ENCODE results near the gene IL20. TPM values are rescaled to one million over a fixed set of nuclear protein-coding genes. Genes with fewer than 3 reads are reported as not detected.

The IL20 gene, protein sequence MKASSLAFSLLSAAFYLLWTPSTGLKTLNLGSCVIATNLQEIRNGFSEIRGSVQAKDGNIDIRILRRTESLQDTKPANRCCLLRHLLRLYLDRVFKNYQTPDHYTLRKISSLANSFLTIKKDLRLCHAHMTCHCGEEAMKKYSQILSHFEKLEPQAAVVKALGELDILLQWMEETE
- not detected for polyA plus RNA-seq (2012; ENCODE audit: low read depth, missing spikeins)

GRCh38 chr1:206864939-206865671 is at the start of gene IL20:
IL20 (plus strand) TSS chr1:206865623; CDS start chr1:206865853, 230 bp downstream.
- TF ChIP-seq POLR2AphosphoS5 (IDR thresholded peaks at IDR 0.05; ENCODE audit: low read depth, low read length): no peak
- no peak for TF ChIP-seq PAX5 (IDR thresholded peaks at IDR 0.05; ENCODE audit: insufficient read depth, low read length, severe bottlenecking)
- no peak for TF ChIP-seq SPI1 (IDR thresholded peaks at IDR 0.05; ENCODE audit: low read depth, low read length)
- no peak for TF ChIP-seq TAF1 (IDR thresholded peaks at IDR 0.05; ENCODE audit: low read depth, low read length)
- no peak for TF ChIP-seq POU2F2 (IDR thresholded peaks at IDR 0.05; ENCODE audit: low read depth, low read length)
- TF ChIP-seq POLR2A (IDR thresholded peaks at IDR 0.05; ENCODE audit: low read depth, low read length): no peak
- FAIRE-seq: peak; percentile 90
- peak; percentile 25 for DNase-seq (ENCODE audit: insufficient read length, low spot score)

DNA sequence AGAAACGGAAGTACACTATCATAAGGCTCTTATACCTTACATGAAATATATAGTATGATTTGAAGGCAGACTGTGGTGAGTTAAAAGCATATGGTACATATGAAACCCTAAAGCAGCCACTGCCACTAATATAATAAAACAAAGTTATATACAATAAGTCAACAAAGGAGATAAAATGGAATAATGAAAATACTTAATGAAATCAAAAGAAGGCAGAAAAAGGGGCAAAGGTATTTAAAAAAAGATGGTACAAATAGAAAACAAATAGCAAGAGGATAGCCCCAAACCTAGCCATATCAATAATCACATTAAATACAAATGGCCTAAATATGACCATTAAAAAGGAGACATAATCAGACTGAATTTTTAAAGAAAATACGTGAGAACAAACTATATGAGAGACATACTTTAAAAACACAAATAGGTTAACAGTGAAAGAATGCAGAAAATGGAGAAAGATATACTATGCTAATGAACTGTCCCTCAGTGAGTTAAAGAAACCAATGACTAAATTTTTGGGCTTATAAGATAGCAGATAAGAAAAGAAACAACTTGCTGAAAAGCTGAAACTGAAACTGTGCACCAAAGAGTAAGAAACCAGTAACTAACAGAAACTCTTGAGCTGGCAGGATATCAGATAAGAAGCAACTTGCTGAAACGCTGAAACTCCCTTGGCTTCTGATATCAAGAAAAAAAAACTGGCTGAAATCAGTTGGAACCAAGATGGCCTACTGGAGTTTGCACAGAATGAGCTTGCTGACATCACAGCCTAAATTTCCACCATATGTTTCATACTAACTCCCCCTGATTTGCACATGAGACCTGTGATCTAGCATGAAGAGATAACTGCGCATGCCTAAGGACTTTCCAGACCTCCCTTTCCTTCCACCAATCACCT is 48.8 kb upstream of the IL20 start:
- TF ChIP-seq POU2F2 (IDR thresholded peaks at IDR 0.05; ENCODE audit: low read depth, low read length) (no peak), POLR2A (IDR thresholded peaks at IDR 0.05; ENCODE audit: low read depth, low read length) (no peak), SPI1 (IDR thresholded peaks at IDR 0.05; ENCODE audit: low read depth, low read length) (no peak), TAF1 (IDR thresholded peaks at IDR 0.05; ENCODE audit: low read depth, low read length) (no peak)
- DNase-seq (ENCODE audit: insufficient read length, low spot score) (no peak), FAIRE-seq (peak; percentile 80)

GRCh38 chr1:206821493-206821892 is 43.9 kb upstream of the IL20 start:
- no peak for TF ChIP-seq POLR2A (IDR thresholded peaks at IDR 0.05; ENCODE audit: low read depth, low read length)
- FAIRE-seq: no peak
- no peak for DNase-seq (ENCODE audit: insufficient read length, low spot score)

GRCh38 chr1:206823727-206824126 is 41.7 kb upstream of the IL20 start:
- DNase-seq (ENCODE audit: insufficient read length, low spot score) (no peak), FAIRE-seq (no peak)
- TF ChIP-seq SPI1 (IDR thresholded peaks at IDR 0.05; ENCODE audit: low read depth, low read length) (no peak), PAX5 (IDR thresholded peaks at IDR 0.05; ENCODE audit: insufficient read depth, low read length, severe bottlenecking) (no peak), POU2F2 (IDR thresholded peaks at IDR 0.05; ENCODE audit: low read depth, low read length) (no peak), POLR2AphosphoS5 (IDR thresholded peaks at IDR 0.05; ENCODE audit: low read depth, low read length) (no peak), POLR2A (IDR thresholded peaks at IDR 0.05; ENCODE audit: low read depth, low read length) (no peak), TAF1 (IDR thresholded peaks at IDR 0.05; ENCODE audit: low read depth, low read length) (no peak)

DNA sequence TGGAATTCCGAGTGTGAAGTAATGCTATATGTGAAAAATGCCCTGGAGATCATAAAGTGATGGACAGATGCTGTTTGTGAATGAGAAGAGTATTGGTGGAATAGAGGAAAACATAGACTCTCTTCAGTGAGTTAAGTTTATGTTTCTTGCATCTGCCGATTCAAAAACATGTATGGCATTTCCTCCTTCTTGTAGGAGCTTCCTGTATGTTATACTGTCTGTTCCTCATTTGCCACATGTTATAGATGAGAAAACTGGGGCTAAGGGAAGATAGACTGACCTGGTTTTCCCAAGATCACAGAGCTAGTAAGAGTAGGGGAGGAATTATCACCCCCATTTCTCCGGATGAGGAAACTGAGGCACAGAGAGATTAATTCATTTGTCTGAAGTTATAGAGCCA is 41.1 kb upstream of the IL20 start:
- DNase-seq (ENCODE audit: insufficient read length, low spot score) (no peak), FAIRE-seq (no peak)
- TF ChIP-seq POU2F2 (IDR thresholded peaks at IDR 0.05; ENCODE audit: low read depth, low read length): no peak
- peak; percentile 80 for TF ChIP-seq SPI1 (IDR thresholded peaks at IDR 0.05; ENCODE audit: low read depth, low read length)
- no peak for TF ChIP-seq PAX5 (IDR thresholded peaks at IDR 0.05; ENCODE audit: insufficient read depth, low read length, severe bottlenecking)
- no peak for TF ChIP-seq POLR2A (IDR thresholded peaks at IDR 0.05; ENCODE audit: low read depth, low read length)

- FAIRE-seq: no peak
- TF ChIP-seq POLR2AphosphoS5 (IDR thresholded peaks at IDR 0.05; ENCODE audit: low read depth, low read length) (no peak), POLR2A (IDR thresholded peaks at IDR 0.05; ENCODE audit: low read depth, low read length) (no peak), TAF1 (IDR thresholded peaks at IDR 0.05; ENCODE audit: low read depth, low read length) (no peak), SPI1 (IDR thresholded peaks at IDR 0.05; ENCODE audit: low read depth, low read length) (no peak), POU2F2 (IDR thresholded peaks at IDR 0.05; ENCODE audit: low read depth, low read length) (no peak)
- DNase-seq (ENCODE audit: insufficient read length, low spot score): no peak
Observed at GRCh38 chr1:206826394-206826793, 39.0 kb upstream of the IL20 start.

DNA sequence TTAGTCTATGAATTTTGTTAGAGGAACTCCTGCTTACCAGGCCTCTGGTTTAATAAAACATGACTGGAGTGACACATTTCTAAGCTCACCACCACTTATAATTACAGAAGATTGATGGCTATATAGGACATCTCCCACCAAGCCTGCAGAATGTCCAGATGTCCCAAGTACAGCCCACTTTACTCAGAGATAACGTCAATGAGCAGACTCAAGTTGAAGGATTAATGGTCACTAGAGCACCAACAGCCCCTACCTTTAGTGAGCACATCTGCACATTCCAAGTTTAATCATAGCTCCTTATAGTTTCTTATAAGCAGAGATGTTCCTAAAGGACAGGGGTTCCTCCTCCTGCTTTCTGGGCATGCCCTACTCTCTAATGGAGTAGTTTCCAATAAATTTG is 37.4 kb upstream of the IL20 start:
- FAIRE-seq (no peak), DNase-seq (ENCODE audit: insufficient read length, low spot score) (no peak)
- no peak for TF ChIP-seq PAX5 (IDR thresholded peaks at IDR 0.05; ENCODE audit: insufficient read depth, low read length, severe bottlenecking)
- TF ChIP-seq TAF1 (IDR thresholded peaks at IDR 0.05; ENCODE audit: low read depth, low read length): no peak
- no peak for TF ChIP-seq POLR2A (IDR thresholded peaks at IDR 0.05; ENCODE audit: low read depth, low read length)
- no peak for TF ChIP-seq POU2F2 (IDR thresholded peaks at IDR 0.05; ENCODE audit: low read depth, low read length)
- no peak for TF ChIP-seq SPI1 (IDR thresholded peaks at IDR 0.05; ENCODE audit: low read depth, low read length)
- no peak for TF ChIP-seq POLR2AphosphoS5 (IDR thresholded peaks at IDR 0.05; ENCODE audit: low read depth, low read length)

DNA sequence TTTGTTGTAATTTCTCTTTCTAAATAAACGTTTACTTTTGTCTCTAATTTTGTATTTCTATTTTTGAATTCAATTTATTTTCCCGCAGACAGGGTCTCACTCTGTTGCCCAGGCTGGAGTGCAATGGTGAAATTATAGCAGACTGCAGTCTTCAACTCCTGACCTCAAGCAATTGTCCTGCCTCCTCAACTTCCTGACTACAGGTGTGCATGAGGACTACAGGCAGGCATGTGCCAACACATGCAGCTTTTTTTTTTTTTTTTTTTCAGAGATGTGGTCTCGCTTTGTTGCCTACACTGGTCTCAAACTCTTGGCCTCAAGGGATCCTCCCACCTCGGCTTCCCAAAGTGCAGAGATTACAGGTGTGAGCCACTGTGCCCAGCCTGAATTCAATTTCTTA is 36.7 kb upstream of the IL20 start:
- no peak for DNase-seq (ENCODE audit: insufficient read length, low spot score)
- no peak for TF ChIP-seq POU2F2 (IDR thresholded peaks at IDR 0.05; ENCODE audit: low read depth, low read length)
- peak; percentile 5 for FAIRE-seq

GRCh38 chr1:206829282-206829681 is 36.1 kb upstream of the IL20 start:
- DNase-seq (ENCODE audit: insufficient read length, low spot score) (no peak), FAIRE-seq (no peak)
- TF ChIP-seq POLR2A (IDR thresholded peaks at IDR 0.05; ENCODE audit: low read depth, low read length) (no peak), POU2F2 (IDR thresholded peaks at IDR 0.05; ENCODE audit: low read depth, low read length) (no peak), SPI1 (IDR thresholded peaks at IDR 0.05; ENCODE audit: low read depth, low read length) (no peak), POLR2AphosphoS5 (IDR thresholded peaks at IDR 0.05; ENCODE audit: low read depth, low read length) (no peak), TAF1 (IDR thresholded peaks at IDR 0.05; ENCODE audit: low read depth, low read length) (no peak), PAX5 (IDR thresholded peaks at IDR 0.05; ENCODE audit: insufficient read depth, low read length, severe bottlenecking) (no peak)

- TF ChIP-seq POU2F2 (IDR thresholded peaks at IDR 0.05; ENCODE audit: low read depth, low read length): no peak
- peak; percentile 57 for TF ChIP-seq SPI1 (IDR thresholded peaks at IDR 0.05; ENCODE audit: low read depth, low read length)
- DNase-seq (ENCODE audit: insufficient read length, low spot score): no peak
- peak; percentile 63 for FAIRE-seq
Observed at GRCh38 chr1:206829875-206830274, 35.5 kb upstream of the IL20 start.

All from GM12891 (cell line).